Mammary epithelial cell (primary cell): Measurements from ENCODE around the gene RNF213.

ENCODE experiments used
- CTCF ChIP-seq, 2 donors: IDR thresholded peaks in 1 of 2; conservative IDR thresholded peaks in 1 of 2; 2 replicates each; pipeline ENCODE4 v1.5.1; 2011 to 2012; ENCODE audit warnings: inconsistent platforms in 2 of 2, low read length in 2 of 2, mild to moderate bottlenecking in 2 of 2, control low read depth in 1 of 2, low read depth in 1 of 2; ENCODE audit not compliant: insufficient read depth in 1 of 2; ENCODE audit errors: extremely low read depth in 1 of 2
- EZH2 ChIP-seq: IDR thresholded peaks from 2 replicates; pipeline ENCODE4 v1.6.1; 2012; ENCODE audit warnings: low read length, inconsistent platforms, borderline replicate concordance

GRCh38 chr17:80247561-80247960 lies 13.1 kb upstream of the RNF213 start:
- TF ChIP-seq CTCF (conservative IDR thresholded peaks at IDR 0.05 in 1 of 2, IDR thresholded peaks at IDR 0.05 in 1 of 2; ENCODE audit: extremely low read depth in 1 of 2, insufficient read depth in 1 of 2, low read depth in 1 of 2, low read length in 2 of 2): no peak
- TF ChIP-seq EZH2: no peak
